ENCODE results near the gene ADGRG1. TPM values are rescaled to one million over a fixed set of nuclear protein-coding genes. Genes with fewer than 3 reads are reported as not detected.

The ADGRG1 gene
- total RNA-seq, 1 donor from 2014 or later = 47.4 TPM

DNA sequence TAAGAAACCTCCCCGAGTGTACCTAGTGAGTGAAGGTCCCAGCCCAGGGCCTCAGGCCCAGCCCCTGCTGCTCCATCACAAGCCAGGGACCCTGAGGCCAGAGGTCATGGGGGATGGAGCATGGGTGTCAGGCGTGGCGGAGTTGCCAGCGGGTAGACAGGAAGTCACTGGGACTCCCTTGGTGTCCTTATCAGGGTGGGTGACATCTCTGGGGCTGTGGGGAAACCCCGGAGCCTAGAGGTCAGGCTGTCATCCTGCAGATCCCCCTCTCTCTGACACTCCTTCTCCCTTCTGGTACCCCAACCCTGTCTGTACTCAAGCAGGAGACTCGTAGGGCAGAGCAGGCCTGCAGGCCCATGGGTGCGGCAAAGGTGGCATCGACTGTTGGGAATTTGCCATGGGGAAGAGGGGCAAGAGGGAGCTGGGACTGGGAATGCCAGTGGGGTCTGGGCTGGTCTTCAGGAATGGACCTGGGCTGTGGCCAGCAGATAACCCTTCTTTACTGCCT, 10.8 kb upstream of the ADGRG1 start:
- DNase-seq (ENCODE audit: low spot score) (peak; percentile 33), ATAC-seq (no peak)
- intact Hi-C loops (cut with DNase I) = no loop called here

DNA sequence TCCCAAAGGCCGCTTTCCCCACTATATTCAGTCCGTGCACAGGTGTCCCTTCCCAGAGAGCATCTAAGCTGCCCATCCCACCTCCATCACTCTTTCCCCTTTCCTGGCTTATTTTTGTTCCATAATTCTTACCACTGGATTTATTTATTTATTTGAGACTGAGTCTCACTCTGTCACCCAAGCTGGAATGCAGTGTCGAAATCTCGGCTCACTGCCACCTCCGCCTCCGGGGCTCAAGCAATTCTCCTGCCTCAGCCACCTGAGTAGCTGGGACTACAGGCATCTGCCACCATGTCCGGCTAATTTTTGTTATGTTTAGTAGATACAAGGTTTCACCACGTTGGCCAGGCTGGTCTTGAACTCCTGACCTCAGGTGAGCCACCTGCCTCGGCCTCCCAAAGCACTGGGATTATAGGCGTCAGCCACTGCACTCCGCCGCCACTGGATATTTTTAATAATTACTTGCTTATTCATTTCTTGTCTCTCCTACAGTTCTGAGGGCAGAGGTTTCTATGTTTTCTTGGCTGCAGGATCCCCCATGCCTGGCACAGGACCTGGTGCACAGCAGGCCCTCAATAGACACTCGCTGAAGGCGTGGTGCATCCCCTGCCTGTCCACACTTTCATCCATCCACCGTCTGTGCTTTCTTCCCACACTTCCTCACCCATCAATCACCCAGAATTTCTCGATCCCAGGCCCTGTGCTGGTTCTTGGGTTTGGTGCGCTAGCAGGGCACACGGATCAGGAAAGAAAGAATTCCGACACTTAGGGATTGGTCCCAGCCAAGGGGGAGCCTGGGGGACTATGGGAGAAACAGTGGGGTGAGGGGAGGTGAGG, 9.9 kb upstream of the ADGRG1 start:
- intact Hi-C loops (cut with DNase I) = no loop called here
- DNase-seq (ENCODE audit: low spot score) (no peak), ATAC-seq (no peak)

DNA sequence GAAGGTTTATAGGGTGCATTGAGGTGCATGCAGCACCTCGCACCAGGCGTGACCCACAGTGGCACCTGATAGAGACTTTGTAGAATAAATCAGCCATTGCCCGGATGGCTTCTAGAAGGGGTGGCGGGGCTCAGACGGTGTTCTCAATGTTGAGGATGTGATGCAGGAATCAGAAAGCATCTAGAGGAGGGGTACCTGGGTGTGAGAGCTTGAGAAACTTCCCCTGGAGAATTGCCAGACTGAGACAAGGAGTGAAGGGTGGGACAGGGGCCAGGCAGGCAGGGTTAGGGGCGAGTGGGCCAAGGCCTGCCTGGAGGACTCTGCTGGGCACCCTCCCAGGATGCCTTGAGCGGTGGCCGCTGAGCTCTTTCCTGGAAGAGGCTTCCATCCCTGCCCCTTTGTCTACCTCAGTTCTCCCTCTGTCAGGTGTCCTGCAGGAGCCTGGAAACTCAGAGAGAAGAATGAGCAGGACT, 9.3 kb upstream of the ADGRG1 start:
- intact Hi-C loops (cut with DNase I) = no loop called here
- no peak for ATAC-seq
- DNase-seq (ENCODE audit: low spot score) = no peak

DNA sequence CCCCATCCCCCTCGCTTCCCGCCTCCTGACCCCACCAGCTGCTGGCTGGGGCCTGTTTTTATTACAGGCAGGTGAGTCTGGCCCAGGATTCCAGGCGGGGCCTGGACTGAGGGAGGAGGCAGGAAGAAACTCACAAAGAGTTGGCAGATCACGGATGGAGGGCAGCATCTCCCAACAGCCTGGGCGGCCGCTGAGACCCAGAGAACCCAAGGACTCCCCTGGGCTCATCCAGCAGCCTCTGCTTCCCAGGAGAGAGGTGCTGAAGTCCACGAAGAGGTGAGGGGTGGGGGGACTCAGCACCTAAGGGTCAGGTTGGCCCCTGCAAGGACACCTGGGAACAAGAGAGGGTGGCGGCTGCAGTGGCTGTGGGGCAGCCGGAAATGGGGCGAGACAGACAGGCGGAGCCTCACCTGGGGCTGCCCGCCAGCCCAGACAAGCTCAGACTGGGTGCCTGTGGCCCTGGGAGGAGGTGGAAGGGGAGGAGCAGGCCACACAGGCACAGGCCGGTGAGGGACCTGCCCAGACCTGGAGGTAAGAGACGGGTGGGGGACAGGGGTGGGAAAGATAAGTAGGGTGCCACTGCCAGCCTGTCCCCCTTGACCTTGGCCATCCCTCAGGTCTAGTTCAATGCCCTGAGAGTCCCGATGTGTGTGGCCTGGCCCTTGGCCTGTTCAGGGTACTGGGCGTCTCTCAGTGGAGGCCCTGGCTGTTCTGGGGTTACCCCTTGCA, 8.7 kb upstream of the ADGRG1 start:
- intact Hi-C loops (cut with DNase I) = no loop called here
- peak; percentile 43 for DNase-seq (ENCODE audit: low spot score)
- ATAC-seq = no peak

DNA sequence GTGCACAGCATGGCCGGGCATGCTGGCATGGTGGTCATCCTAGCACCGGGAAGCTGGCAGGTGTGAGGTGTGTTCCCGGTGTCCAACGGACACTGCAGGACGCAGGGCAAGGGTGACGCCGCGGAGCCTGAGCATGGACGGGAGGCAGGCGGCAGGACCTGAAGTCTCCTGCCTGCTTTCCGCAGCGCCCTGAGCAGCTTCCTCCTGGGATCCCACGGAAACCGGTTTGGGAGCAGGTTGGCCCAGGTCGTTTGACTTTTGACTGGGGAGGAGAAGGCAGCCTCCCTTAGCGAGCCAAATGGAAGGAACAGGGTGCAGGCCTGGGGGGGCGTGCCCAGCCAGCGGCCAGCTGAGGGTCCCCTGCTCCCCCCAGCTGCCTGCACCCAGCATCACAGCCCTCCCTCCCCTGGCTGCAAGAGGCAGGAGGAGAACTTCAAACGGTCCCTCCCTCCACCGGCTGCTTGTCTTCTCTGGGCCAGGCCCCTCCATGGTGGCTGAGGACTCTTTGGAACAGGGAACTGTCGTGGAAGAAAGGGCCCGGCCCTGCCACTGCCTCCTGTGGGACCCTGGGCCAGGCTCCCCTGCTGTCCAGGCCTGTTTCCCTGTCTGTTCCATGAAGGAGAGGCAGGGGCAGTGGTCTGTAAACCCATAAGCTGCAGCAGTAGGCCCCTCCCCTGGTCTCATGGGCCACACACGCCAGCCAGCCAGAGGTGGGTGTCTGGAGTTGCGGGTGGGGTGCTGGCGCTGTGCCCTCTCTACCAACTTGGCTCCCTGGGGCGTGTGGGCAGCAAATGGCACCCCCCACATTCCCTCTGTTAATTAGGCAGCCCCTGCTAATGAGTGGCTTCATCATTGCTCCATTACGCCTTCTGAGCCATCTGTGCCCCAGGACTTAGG, 7.8 kb upstream of the ADGRG1 start:
- no peak for ATAC-seq
- DNase-seq (ENCODE audit: low spot score) = peak; percentile 47
- intact Hi-C loops (cut with DNase I) = no loop called here

DNA sequence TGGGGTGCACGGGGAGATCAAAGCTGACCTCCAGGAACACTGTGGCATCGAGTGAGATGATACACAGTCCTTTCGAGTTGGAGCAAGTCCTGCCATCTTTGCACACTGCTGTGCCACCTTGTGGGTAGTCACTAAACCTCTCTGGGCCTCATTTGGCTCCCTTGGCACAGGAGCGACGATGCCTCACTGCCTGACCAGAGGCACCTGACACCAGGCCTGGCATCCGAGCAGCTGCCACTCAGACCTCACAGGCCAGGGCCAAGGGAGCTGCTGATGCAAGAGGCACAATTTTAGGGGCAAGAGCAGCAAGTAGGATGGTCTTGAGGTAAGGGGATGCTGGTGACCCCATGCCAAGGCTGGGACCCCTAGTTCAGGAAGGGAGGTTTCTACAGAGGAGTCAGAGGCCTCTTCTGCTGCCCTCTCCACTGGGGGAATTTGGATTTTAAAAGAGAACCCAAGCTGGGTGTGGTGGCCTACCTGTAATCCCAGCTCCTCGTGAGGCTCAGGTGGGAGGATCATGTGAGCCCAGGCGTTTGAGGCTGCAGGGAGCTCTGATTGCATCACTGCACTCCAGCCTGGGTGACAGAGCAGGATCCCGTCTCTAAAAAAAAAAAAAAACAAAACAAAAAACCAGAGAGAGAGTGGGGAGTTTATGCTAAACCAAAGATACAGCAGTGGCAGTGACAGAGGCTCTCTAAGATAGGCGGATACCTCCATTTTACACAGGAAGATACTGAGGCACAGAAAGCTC, 6.7 kb upstream of the ADGRG1 start:
- DNase-seq (ENCODE audit: low spot score) (no peak), ATAC-seq (no peak)
- intact Hi-C loops (cut with DNase I) = no loop called here

DNA sequence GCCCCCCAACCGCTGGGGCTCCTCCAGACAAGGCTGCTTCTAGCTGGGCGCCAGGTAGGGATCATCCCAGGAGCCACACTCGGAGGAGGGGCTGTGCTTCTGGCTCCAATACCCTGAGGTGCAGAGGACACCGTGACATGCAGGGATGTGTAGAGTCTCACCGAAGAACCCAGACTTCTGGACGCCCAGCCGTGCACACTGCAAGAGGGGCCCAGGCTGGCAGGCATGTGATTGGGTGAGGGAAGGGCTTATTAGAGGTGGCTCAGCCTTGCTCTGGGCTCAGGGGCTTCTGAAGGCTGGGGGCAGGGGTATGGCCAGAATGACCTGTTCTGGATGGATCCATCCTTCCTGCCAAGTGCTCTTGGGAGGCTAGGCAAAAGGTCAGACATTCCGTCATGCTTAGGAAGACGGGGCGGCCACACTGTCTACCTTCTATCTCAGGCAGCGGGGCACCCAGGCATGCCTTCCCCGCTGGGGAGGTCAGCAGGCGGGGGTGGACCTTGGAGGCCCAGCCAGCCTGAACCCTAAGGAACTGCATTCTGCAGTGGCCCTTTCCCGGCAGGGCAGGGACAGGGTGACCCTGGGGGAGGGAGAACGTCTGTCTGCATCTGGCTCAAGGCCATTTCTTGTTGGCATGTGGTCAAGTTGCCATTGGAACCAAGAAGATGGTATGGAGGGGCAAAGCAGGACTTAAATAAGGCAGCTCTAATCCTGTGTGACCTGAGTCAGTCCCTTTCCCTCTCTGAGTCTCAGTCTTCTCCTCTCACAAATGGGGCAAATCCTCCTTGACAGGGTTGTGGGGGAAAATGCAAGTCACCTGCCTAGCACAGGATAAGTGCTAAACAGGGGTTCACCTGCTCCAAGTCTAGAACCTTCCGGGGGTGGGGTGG, 5.8 kb upstream of the ADGRG1 start:
- DNase-seq (ENCODE audit: low spot score) (no peak), ATAC-seq (peak; percentile 28)
- intact Hi-C loops (cut with DNase I) = no loop called here

DNA sequence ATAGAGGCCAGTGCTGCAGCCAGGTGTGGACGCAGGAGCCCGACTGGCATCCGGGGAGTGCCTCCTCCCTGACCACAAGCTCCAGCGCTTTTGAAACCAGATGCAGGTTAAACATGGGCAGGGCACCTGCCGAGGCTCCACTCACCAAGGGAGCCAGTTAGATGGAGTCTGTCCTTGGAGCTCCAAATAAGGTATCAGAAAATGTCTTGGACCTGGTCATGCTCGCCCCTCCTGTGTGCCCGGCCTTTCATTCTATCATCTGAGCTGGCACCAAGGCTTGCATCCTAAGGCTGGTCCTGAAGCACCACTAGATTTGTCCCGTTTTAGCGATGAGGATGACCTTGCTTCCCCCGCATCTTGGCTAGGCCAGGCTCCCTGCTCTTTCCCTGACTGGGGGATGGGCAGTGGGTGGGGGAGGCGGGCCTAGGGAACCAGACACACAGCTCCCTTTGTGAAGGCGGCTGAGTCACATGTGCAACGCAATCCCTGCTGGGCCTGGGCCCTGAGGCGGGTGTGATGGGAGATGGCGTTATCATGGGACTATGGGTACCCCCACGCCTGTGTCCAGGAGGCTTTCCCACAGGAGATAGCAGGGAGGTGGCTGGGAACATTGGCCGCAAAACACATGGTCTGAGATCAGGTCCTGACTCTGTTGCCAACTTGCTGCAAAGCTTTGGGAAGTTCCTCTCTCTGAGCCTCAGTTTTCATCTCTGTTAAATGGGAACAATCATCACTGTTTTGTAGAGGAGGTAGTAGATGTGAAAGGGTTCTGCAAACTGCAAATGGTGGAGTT, 5.0 kb upstream of the ADGRG1 start:
- ATAC-seq = peak; percentile 62
- DNase-seq (ENCODE audit: low spot score) = peak; percentile 83
- intact Hi-C loops (cut with DNase I) = no loop called here

DNA sequence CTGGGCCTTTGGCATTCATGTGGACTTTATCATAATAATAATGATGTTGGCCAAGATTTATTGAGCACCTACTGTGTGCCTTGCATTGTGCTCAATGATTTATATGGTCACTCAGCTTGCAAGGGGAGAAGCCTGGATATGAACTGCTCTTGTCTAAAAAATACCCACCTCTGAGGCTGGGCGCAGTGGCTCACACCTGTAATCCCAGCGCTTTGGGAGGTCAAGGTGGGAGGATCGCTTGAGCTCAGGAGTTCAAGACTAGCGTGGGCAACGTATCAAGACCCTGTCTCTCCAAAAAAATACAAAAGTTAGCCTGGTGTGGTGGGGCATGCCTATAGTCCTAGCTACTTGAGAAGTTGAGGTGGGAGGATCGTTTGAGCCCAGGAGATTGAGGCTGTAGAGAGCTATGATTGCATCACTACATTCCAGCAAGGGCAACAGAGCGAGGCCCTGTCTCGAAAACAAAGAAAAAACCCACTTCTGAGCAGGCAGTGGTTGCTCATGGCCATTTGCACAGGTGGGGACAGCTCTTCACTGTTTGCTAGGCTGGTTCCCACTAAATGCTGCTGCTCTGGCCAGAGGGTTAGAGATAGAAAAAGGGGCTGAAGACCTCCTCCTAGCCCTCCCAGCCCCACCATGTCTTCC, 4.3 kb upstream of the ADGRG1 start:
- intact Hi-C loops (cut with DNase I) = no loop called here
- ATAC-seq (no peak), DNase-seq (ENCODE audit: low spot score) (no peak)

DNA sequence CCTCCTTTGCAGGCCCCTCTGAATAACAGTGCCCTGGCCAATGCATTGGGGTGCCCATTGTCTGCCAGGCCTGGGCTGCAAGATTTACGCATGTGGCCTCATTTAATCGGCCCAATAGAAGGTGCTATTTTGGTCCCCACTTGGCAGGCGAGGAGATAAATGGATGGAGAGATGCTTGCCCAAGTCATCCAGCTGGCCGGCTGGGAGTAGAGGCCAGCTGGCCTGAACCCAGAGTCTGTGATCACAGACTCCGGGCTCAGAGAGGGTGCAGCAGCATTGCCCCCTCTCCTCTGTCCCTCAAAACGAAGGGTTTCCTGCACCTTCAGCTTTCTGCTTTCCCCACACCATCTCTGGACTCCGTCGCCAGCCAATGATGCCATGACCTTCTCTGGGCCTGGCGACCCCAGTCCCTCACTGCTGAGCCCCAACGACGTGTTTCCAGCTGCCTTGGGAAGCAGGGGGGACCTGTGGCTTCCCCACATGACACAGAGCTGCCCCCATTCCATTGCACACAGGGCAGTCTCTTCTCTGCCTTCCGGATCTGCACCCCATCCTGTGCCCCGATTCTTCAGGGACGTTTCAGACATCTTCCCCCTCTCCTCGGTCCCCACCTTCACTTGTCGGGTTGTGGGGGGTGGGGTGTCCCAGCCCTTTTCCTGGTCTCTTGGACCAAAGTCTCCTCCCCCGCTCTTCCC, 3.5 kb upstream of the ADGRG1 start:
- ATAC-seq (no peak), DNase-seq (ENCODE audit: low spot score) (no peak)
- intact Hi-C loops (cut with DNase I) = no loop called here

DNA sequence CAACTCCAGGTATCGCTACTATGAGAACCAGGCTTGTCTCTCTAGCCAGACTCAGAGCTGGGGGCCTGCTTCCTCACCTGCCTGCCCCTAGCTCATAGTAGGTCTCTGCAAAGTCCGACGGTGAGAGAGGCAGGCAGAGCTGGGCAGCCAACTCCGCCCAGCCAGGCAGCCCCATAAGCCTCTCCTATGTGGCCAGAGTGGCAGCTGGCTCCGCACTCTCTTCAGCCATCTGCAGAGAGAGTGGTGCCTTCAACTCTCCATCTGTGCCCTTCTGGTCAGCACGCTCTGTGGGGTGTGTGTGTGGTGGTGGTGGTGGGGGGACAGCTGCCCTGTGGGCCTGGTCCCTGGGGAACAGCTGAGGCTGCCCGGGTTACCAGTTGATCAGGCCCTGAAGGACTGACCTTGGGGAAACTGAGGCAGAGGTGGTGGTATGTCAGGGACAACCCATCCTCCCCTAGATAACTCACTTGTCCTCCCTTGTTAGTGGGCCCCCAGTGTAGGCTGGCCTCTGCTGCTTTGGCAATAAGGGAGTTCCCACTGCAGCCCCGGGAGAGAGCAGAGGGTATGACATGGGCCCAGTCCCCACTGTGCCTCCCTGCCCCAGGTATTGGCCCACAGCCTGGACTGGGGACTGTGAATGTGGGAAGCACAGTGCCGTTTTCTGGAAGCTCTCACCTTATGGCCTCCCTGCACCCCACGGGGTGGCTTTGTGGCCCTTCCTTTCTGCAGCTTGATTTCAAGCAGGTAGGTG, 1.8 kb upstream of the ADGRG1 start:
- ATAC-seq (no peak), DNase-seq (ENCODE audit: low spot score) (no peak)
- intact Hi-C loops (cut with DNase I) = no loop called here

DNA sequence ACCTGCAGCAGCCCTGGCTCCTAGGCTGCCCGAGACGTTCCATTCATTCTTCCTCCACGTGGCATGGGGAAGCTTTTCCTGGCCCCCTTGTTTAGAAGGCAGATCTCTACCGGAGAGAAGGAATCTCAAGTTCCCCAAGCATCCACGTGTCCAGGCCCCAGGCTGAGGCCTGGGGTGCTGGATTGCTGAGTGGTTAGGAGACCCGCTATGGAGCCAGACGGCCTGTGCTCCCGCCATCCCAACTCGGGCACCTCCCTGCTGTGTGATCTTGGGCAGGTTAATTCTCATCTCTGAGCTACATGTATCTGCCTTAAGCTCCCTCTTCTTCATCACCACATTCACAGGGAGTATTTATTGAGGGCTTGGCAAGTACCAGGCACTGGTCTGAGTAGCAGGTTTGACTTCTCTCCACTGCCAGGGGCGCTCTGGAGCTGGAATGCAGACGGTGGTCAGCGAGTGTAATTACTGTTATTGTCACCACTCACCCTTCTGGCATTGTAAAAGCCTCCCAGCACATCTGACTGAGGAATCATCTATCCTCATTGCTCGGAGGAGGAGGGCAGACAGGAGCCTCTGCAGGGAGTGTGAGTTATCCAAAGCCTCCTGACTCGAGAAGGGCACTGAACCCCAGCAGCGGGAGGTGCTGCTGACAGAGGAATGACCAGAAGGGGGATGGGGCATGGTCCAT, 1.1 kb upstream of the ADGRG1 start:
- ATAC-seq (no peak), DNase-seq (ENCODE audit: low spot score) (no peak)
- intact Hi-C loops (cut with DNase I) = no loop called here

DNA sequence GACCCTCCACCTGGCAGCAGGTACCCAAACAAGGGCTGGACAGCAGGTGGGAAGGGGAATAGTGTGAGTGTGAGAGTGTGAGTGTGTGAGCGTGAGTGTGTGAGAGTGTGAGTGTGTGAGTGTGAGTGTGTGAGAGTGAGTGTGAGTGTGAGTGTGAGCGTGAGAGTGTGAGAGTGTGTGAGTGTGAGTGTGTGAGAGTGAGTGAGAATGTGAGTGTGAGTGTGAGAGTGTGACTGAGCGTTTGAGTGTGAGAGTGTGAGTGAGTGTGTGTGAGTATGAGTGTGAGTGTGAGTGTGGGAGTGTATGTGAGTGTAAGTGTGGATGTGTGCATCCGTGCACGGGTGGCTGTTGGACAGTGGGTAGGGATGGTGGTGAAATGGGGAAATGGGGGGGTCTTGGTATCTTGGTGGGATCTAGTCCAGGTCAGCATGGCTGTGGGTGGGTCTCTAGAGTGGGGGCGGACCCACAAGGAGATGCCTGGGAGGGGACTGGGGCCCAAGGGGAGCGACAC, 408 bp downstream of the ADGRG1 start:
- ATAC-seq (no peak), DNase-seq (ENCODE audit: low spot score) (no peak)
- intact Hi-C loops (cut with DNase I) = no loop called here

Measured in sciatic nerve (tissue), 2 donors.